ENCODE results near the gene PTPN1. TPM values are rescaled to one million over a fixed set of nuclear protein-coding genes. Genes with fewer than 3 reads are reported as not detected.

PTPN1 gene
- polyA plus RNA-seq, 1 of the 3 experiments (the other 2 are of a cell fraction), result 23.6 TPM

- Histone ChIP-seq H3K4me2 (no peak overlapping the region), H3K9ac (no peak overlapping the region), H3K27ac (ENCODE audit: low read depth in 2 of 2, low read length in 1 of 2) (no peak overlapping the region; a peak in 1 of 4 replicates), H3F3A (replicated peaks; ENCODE audit: insufficient read depth) (no peaks in the 10 kb centered on the region), H3K36me3 (replicated peaks in 1 of 2; ENCODE audit: control insufficient read depth in 1 of 2, insufficient read depth in 2 of 2, low read length in 1 of 2) (peaks cover 4 to 41% of the 10 kb centered on the region in 2 experiments), H3K4me3 (ENCODE audit: low read depth in 2 of 2, low read length in 1 of 2) (no peak overlapping the region), H3K79me2 (ENCODE audit: insufficient read depth) (no peaks in the 10 kb centered on the region), H3K4me1 (ENCODE audit: control insufficient read depth in 1 of 2, insufficient read depth in 2 of 2, low read depth in 1 of 2, low read length in 1 of 2) (peaks cover 0 to 4% of the 10 kb centered on the region in 2 experiments; a peak in 1 of 4 replicates), H3K27me3 (ENCODE audit: insufficient read depth) (no peaks in the 10 kb centered on the region), H2AFZ (ENCODE audit: low read depth) (no peak overlapping the region), H3K9me2 (no peaks in the 10 kb centered on the region), H4K20me1 (ENCODE audit: insufficient read depth) (no peaks in the 10 kb centered on the region), H3K9me3 (no peaks in the 10 kb centered on the region)
- ChIA-PET POLR2A (interaction anchor here (0.6 kb wide), 1 partner anchor 392 kb away, joined by 6 read pairs; no protein-coding TSS in a partner anchor), CTCF (interaction anchor here (0.6 to 2.7 kb wide), 31 partner anchors 9 to 1019 kb away, joined by 3 to 15 read pairs (median 3); partner anchors contain the start of gene BCAS4)
- DNase-seq, result peak; percentile 90
- TF ChIP-seq GABPA (IDR thresholded peaks at IDR 0.05; ENCODE audit: low read depth), result no peak
- TF ChIP-seq, protein P1, sequence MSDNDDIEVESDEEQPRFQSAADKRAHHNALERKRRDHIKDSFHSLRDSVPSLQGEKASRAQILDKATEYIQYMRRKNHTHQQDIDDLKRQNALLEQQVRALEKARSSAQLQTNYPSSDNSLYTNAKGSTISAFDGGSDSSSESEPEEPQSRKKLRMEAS (IDR thresholded peaks at IDR 0.05; ENCODE audit: low read depth), result peak; percentile 78
- TF ChIP-seq RAD21 (IDR thresholded peaks at IDR 0.05; ENCODE audit: low read length), result peak; percentile 57
- TF ChIP-seq NRF1 (IDR thresholded peaks at IDR 0.05; ENCODE audit: low read depth, low read length), result no peak
- TF ChIP-seq SMC3 (IDR thresholded peaks at IDR 0.05; ENCODE audit: low read depth, low read length), result peak; percentile 54
- peak; percentile 98 for TF ChIP-seq CTCF (IDR thresholded peaks at IDR 0.05)
- 72% methylated on average over 12 of the region's 12 CpGs for WGBS (ENCODE audit: low lambda C conversion rate)
Measured at GRCh38 chr20:50588034-50588736, 78.0 kb downstream of the PTPN1 start.

- CTCF ChIA-PET, result no interaction called here
Measured at GRCh38 chr20:50589548-50590347, 79.6 kb downstream of the PTPN1 start.

More at GRCh38 chr20:50589548-50590347, 79.6 kb downstream of the PTPN1 start:
- Histone ChIP-seq H3K27me3 (ENCODE audit: insufficient read depth) (no peaks in the 10 kb centered on the region), H3K4me2 (no peak overlapping the region), H4K20me1 (ENCODE audit: insufficient read depth) (no peaks in the 10 kb centered on the region), H3F3A (replicated peaks; ENCODE audit: insufficient read depth) (no peaks in the 10 kb centered on the region), H3K9ac (no peak overlapping the region), H3K36me3 (replicated peaks in 1 of 2; ENCODE audit: control insufficient read depth in 1 of 2, insufficient read depth in 2 of 2, low read length in 1 of 2) (peaks cover 4 to 30% of the 10 kb centered on the region in 2 experiments), H3K4me1 (ENCODE audit: control insufficient read depth in 1 of 2, insufficient read depth in 2 of 2, low read depth in 1 of 2, low read length in 1 of 2) (peaks cover 0 to 4% of the 10 kb centered on the region in 2 experiments; a peak in 1 of 4 replicates), H3K4me3 (ENCODE audit: low read depth in 2 of 2, low read length in 1 of 2) (no peak overlapping the region), H2AFZ (ENCODE audit: low read depth) (no peak overlapping the region), H3K9me2 (no peaks in the 10 kb centered on the region), H3K79me2 (ENCODE audit: insufficient read depth) (no peaks in the 10 kb centered on the region), H3K27ac (ENCODE audit: low read depth in 2 of 2, low read length in 1 of 2) (no peak overlapping the region), H3K9me3 (no peaks in the 10 kb centered on the region)
- no peak for DNase-seq
- TF ChIP-seq EP300 (IDR thresholded peaks at IDR 0.05; ENCODE audit: borderline replicate concordance in 1 of 2, low read depth in 1 of 2, low read length in 1 of 2) (no peak), CTCF (IDR thresholded peaks at IDR 0.05) (no peak), NFIC (IDR thresholded peaks at IDR 0.05; ENCODE audit: borderline replicate concordance) (no peak), CHD2 (IDR thresholded peaks at IDR 0.05; ENCODE audit: low read length, partially characterized antibody) (no peak), SMC3 (IDR thresholded peaks at IDR 0.05; ENCODE audit: low read depth, low read length) (no peak), FOXM1 (IDR thresholded peaks at IDR 0.05; ENCODE audit: low read depth) (no peak), RFX5 (IDR thresholded peaks at IDR 0.05; ENCODE audit: low read length) (no peak), IRF3 (IDR thresholded peaks at IDR 0.05; ENCODE audit: low read depth, low read length) (no peak), RAD21 (IDR thresholded peaks at IDR 0.05; ENCODE audit: low read length) (no peak), RCOR1 (IDR thresholded peaks at IDR 0.05; ENCODE audit: low read length) (no peak), MEF2A (IDR thresholded peaks at IDR 0.05; ENCODE audit: borderline replicate concordance, low read depth) (no peak), PBX3 (IDR thresholded peaks at IDR 0.05) (no peak), GABPA (IDR thresholded peaks at IDR 0.05; ENCODE audit: low read depth) (no peak)
- TF ChIP-seq, protein P1 (IDR thresholded peaks at IDR 0.05; ENCODE audit: low read depth), result no peak
- WGBS (ENCODE audit: low lambda C conversion rate), result 95% methylated on average over 20 of the region's 20 CpGs
- POLR2A ChIA-PET, result no interaction called here
